ENCODE data around the gene RPTOR. TPM values are rescaled to one million over a fixed set of nuclear protein-coding genes. Genes with fewer than 3 reads are reported as not detected.
A peak's percentile ranks its signal among the peaks of the same experiment; 100 is the strongest.

The RPTOR gene
- total RNA-seq, 1 experiment from 2014 or later: 25.1 TPM

DNA sequence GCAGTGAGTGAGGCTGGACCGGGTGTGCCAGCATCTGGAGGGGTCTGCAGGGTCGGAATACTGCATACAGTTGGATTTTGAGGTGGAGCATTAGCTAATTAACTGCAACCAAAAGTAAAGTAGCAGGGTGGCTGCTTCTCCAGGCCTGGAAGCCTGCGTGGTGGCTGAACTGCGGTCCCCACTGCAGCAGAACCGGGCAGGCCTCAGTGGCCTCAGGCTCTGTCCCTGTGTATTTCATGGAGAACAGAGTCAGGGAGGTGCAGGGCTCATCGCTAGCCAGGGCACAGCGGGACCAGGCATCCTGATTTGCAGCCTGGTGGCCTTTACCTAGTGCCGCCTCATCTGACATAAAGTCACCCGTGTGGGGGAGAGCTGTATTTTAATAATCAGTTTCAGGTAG lies 131.9 kb downstream of the RPTOR start:
- Mint-ChIP-seq H3K4me3 (no peak overlapping the region), H3K9me3 (no peaks in the 10 kb centered on the region), H3K36me3 (ENCODE audit: insufficient read depth in 1 of 3, low read depth in 3 of 3) (no peaks in the 10 kb centered on the region), H3K27me3 (ENCODE audit: low read depth) (no peaks in the 10 kb centered on the region), H3K27ac (peak overlapping the region in 1 of 3 experiments; percentile 11; a peak in 1 of 7 replicates), H3K4me1 (peaks cover 24 to 25% of the 10 kb centered on the region in 2 experiments)
- Histone ChIP-seq H2BK120ac (ENCODE audit: low read depth, low read length, poor library complexity, severe bottlenecking) (no peak overlapping the region), H2BK12ac (ENCODE audit: insufficient read length, low read depth, low read length) (no peak overlapping the region), H3K56ac (ENCODE audit: insufficient read length, low read depth, low read length) (no peak overlapping the region), H3K4me1 (ENCODE audit: insufficient read depth, low read length) (peaks cover 5% of the 10 kb centered on the region; the same call in 1 of the 2 replicates), H3T11ph (ENCODE audit: low read length) (no peak overlapping the region), H3K4me2 (ENCODE audit: insufficient read depth, insufficient read length, low read length) (no peak overlapping the region), H3K79me1 (ENCODE audit: insufficient read depth, low read depth, low read length, poor library complexity, severe bottlenecking) (no peaks in the 10 kb centered on the region), H3K9ac (ENCODE audit: extremely low read depth, insufficient read length, low read length) (no peak overlapping the region), H2AK5ac (ENCODE audit: insufficient read length, low read length) (no peak overlapping the region), H4K5ac (ENCODE audit: insufficient read length, low read depth, low read length) (no peak overlapping the region), H3K79me2 (ENCODE audit: insufficient read depth, low read length) (no peaks in the 10 kb centered on the region; the same call in 1 of the 2 replicates), H4K20me1 (ENCODE audit: control insufficient read depth, insufficient read depth, insufficient read length) (no peaks in the 10 kb centered on the region), H3K4ac (ENCODE audit: low read depth, low read length) (no peak overlapping the region), H2AFZ (ENCODE audit: low read length) (no peak overlapping the region), H2BK20ac (ENCODE audit: low read depth, low read length, poor library complexity, severe bottlenecking) (no peak overlapping the region), H3K23me2 (ENCODE audit: insufficient read length, low read depth, low read length, poor library complexity, severe bottlenecking) (no peaks in the 10 kb centered on the region), H2BK15ac (ENCODE audit: low read depth, low read length) (no peak overlapping the region), H4K8ac (replicated peaks; ENCODE audit: insufficient read length, low read depth, low read length) (no peak overlapping the region), H3K18ac (ENCODE audit: insufficient read length, low read depth, low read length) (no peak overlapping the region), H3K27me3 (ENCODE audit: insufficient read depth, low read length) (no peaks in the 10 kb centered on the region), H3K27ac (ENCODE audit: insufficient read length, low read depth, low read length) (no peak overlapping the region), H3K9me3 (ENCODE audit: control insufficient read depth, low read depth, low read length) (no peaks in the 10 kb centered on the region), H3K14ac (ENCODE audit: insufficient read depth, low read length) (no peak overlapping the region), H3K23ac (ENCODE audit: insufficient read length, low read depth, low read length) (no peak overlapping the region), H4K91ac (ENCODE audit: insufficient read length, low read depth, low read length) (no peak overlapping the region), H2BK5ac (ENCODE audit: insufficient read length, low read length) (no peak overlapping the region)
- no CpG with 5 or more reads among the region's 9 CpGs for WGBS (ENCODE audit: extremely low coverage, insufficient read length, low lambda C conversion rate)
- no peak for DNase-seq
- TF ChIP-seq, protein P1, sequence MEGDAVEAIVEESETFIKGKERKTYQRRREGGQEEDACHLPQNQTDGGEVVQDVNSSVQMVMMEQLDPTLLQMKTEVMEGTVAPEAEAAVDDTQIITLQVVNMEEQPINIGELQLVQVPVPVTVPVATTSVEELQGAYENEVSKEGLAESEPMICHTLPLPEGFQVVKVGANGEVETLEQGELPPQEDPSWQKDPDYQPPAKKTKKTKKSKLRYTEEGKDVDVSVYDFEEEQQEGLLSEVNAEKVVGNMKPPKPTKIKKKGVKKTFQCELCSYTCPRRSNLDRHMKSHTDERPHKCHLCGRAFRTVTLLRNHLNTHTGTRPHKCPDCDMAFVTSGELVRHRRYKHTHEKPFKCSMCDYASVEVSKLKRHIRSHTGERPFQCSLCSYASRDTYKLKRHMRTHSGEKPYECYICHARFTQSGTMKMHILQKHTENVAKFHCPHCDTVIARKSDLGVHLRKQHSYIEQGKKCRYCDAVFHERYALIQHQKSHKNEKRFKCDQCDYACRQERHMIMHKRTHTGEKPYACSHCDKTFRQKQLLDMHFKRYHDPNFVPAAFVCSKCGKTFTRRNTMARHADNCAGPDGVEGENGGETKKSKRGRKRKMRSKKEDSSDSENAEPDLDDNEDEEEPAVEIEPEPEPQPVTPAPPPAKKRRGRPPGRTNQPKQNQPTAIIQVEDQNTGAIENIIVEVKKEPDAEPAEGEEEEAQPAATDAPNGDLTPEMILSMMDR (conservative IDR thresholded peaks at IDR 0.05): no peak

All from H9 (cell line).